AML-193 (cell line): Measurements from ENCODE around the gene HPDL.
A peak's percentile ranks its signal among the peaks of the same experiment; 100 is the strongest.
"Not testable (repeated sequence)": the region's sequence is repeated elsewhere in the genome, so short reads cannot be mapped to it uniquely, and the experiment has no call there.

Experiments used
- DNase-seq, 2 experiments: peaks; one replicate each; lab custom pipeline; 2025; lab: John Stamatoyannopoulos, UW

HPDL gene

GRCh38 chr1:45351508-45351907 lies 24.8 kb downstream of the HPDL start:
- DNase-seq, result no peak

GRCh38 chr1:45353685-45354084 lies 27.0 kb downstream of the HPDL start:
- DNase-seq, result no peak

GRCh38 chr1:45354838-45355237 lies 28.1 kb downstream of the HPDL start:
- no peak for DNase-seq

- DNase-seq, result no peak
Observed at GRCh38 chr1:45355683-45356082, 29.0 kb downstream of the HPDL start.

GRCh38 chr1:45356186-45356585 lies 29.5 kb downstream of the HPDL start:
- no peak for DNase-seq

- DNase-seq, result peak; percentile 60 to 66
Observed at GRCh38 chr1:45359882-45360513, 33.3 kb downstream of the HPDL start.

GRCh38 chr1:45360981-45361380 lies 34.3 kb downstream of the HPDL start:
- DNase-seq, result not testable (repeated sequence)

GRCh38 chr1:45364294-45364693 lies 37.6 kb downstream of the HPDL start:
- no peak for DNase-seq

- DNase-seq, result no peak
Observed at GRCh38 chr1:45365051-45365450, 38.4 kb downstream of the HPDL start.

- no peak for DNase-seq
Observed at GRCh38 chr1:45370575-45370974, 43.9 kb downstream of the HPDL start.

- DNase-seq, result no peak
Observed at GRCh38 chr1:45373573-45373972, 46.9 kb downstream of the HPDL start.

GRCh38 chr1:45375104-45376090 lies 48.7 kb downstream of the HPDL start:
- DNase-seq, result no peak

GRCh38 chr1:45378184-45378583 lies 51.5 kb downstream of the HPDL start:
- DNase-seq, result no peak
